ENCODE data around the gene CHP1. TPM values are rescaled to one million over a fixed set of nuclear protein-coding genes. Genes with fewer than 3 reads are reported as not detected.
"Not testable (repeated sequence)": the region's sequence is repeated elsewhere in the genome, so short reads cannot be mapped to it uniquely, and the experiment has no call there.

Gene CHP1
- total RNA-seq, 2 donors from 2014 or later: 31.6 to 40.5 TPM

- ATAC-seq (no peak), DNase-seq (no peak)
- Mint-ChIP-seq H3K27me3 (no peaks in the 10 kb centered on the region), H3K4me3 (no peak overlapping the region), H3K27ac (no peak overlapping the region), H3K4me1 (peaks cover 10% of the 10 kb centered on the region), H3K36me3 (ENCODE audit: low read depth) (peaks cover 14% of the 10 kb centered on the region)
- no peaks in the 10 kb centered on the region for H3K9me3 ChIP-seq (ENCODE audit: control insufficient read depth, low read length, poor library complexity, severe bottlenecking)
Measured at GRCh38 chr15:41262571-41262970, 31.5 kb downstream of the CHP1 start.

- Mint-ChIP-seq H3K4me1 (peaks cover 10% of the 10 kb centered on the region), H3K4me3 (no peak overlapping the region), H3K36me3 (ENCODE audit: low read depth) (peaks cover 8% of the 10 kb centered on the region), H3K27ac (no peak overlapping the region), H3K27me3 (no peaks in the 10 kb centered on the region)
- no peak for DNase-seq
- H3K9me3 ChIP-seq (ENCODE audit: control insufficient read depth, low read length, poor library complexity, severe bottlenecking): no peaks in the 10 kb centered on the region
- ATAC-seq: no peak
Measured at GRCh38 chr15:41263891-41264351, 32.9 kb downstream of the CHP1 start.

- no peak overlapping the region for H3K27ac Mint-ChIP-seq
Measured at GRCh38 chr15:41269887-41270286, 38.8 kb downstream of the CHP1 start.

GRCh38 chr15:41276831-41277230 is 45.8 kb downstream of the CHP1 start:
- H3K4me1 Mint-ChIP-seq: no peaks in the 10 kb centered on the region
- DNase-seq (no peak), ATAC-seq (no peak)
- no peaks in the 10 kb centered on the region for H3K9me3 ChIP-seq (ENCODE audit: control insufficient read depth, low read length, poor library complexity, severe bottlenecking)
- H3K27me3 Mint-ChIP-seq: no peaks in the 10 kb centered on the region
- no peak overlapping the region for H3K27ac Mint-ChIP-seq
- H3K36me3 Mint-ChIP-seq (ENCODE audit: low read depth): peaks cover 6% of the 10 kb centered on the region
- no peak overlapping the region for H3K4me3 Mint-ChIP-seq

More at GRCh38 chr15:41269887-41270286, 38.8 kb downstream of the CHP1 start:
- ATAC-seq (no peak), DNase-seq (no peak)
- H3K36me3 Mint-ChIP-seq (ENCODE audit: low read depth): peaks cover 5% of the 10 kb centered on the region
- H3K27me3 Mint-ChIP-seq: no peaks in the 10 kb centered on the region
- H3K9me3 ChIP-seq (ENCODE audit: control insufficient read depth, low read length, poor library complexity, severe bottlenecking): no peaks in the 10 kb centered on the region
- H3K4me3 Mint-ChIP-seq: no peak overlapping the region
- peaks cover 9% of the 10 kb centered on the region for H3K4me1 Mint-ChIP-seq

GRCh38 chr15:41278319-41278718 is 47.3 kb downstream of the CHP1 start:
- DNase-seq (no peak), ATAC-seq (no peak)
- no peak overlapping the region for H3K27ac Mint-ChIP-seq
- peaks cover 6% of the 10 kb centered on the region for H3K36me3 Mint-ChIP-seq (ENCODE audit: low read depth)
- H3K27me3 Mint-ChIP-seq: no peaks in the 10 kb centered on the region
- peaks cover 2% of the 10 kb centered on the region for H3K4me1 Mint-ChIP-seq
- H3K4me3 Mint-ChIP-seq: no peak overlapping the region
- no peaks in the 10 kb centered on the region for H3K9me3 ChIP-seq (ENCODE audit: control insufficient read depth, low read length, poor library complexity, severe bottlenecking)

- Mint-ChIP-seq H3K4me1 (peaks cover 13% of the 10 kb centered on the region), H3K27me3 (no peaks in the 10 kb centered on the region), H3K36me3 (ENCODE audit: low read depth) (peaks cover 12% of the 10 kb centered on the region), H3K4me3 (no peak overlapping the region), H3K27ac (no peak overlapping the region)
- no peaks in the 10 kb centered on the region for H3K9me3 ChIP-seq (ENCODE audit: control insufficient read depth, low read length, poor library complexity, severe bottlenecking)
- no peak for ATAC-seq
- no peak for DNase-seq
Measured at GRCh38 chr15:41279535-41280283, 48.6 kb downstream of the CHP1 start.

- Mint-ChIP-seq H3K36me3 (ENCODE audit: low read depth) (peaks cover 15% of the 10 kb centered on the region), H3K4me3 (no peak overlapping the region), H3K4me1 (peaks cover 22% of the 10 kb centered on the region), H3K27me3 (no peaks in the 10 kb centered on the region), H3K27ac (no peak overlapping the region)
- no peak for DNase-seq
- no peaks in the 10 kb centered on the region for H3K9me3 ChIP-seq (ENCODE audit: control insufficient read depth, low read length, poor library complexity, severe bottlenecking)
- ATAC-seq: no peak
Measured at GRCh38 chr15:41281236-41281635, 50.2 kb downstream of the CHP1 start.

- not testable (repeated sequence) for DNase-seq; H3K27me3 Mint-ChIP-seq; ATAC-seq; H3K9me3 ChIP-seq (ENCODE audit: control insufficient read depth, low read length, poor library complexity, severe bottlenecking)
- Mint-ChIP-seq H3K4me3 (peak overlapping the region; percentile 98), H3K4me1 (peaks cover 25% of the 10 kb centered on the region), H3K27ac (peak overlapping the region; percentile 98), H3K36me3 (ENCODE audit: low read depth) (peaks cover 17% of the 10 kb centered on the region)
Measured at GRCh38 chr15:41282436-41282835, 51.4 kb downstream of the CHP1 start.

- Mint-ChIP-seq H3K4me3 (peak overlapping the region; percentile 98), H3K36me3 (ENCODE audit: low read depth) (peaks cover 17% of the 10 kb centered on the region), H3K27ac (peak overlapping the region; percentile 98), H3K4me1 (peaks cover 26% of the 10 kb centered on the region)
- not testable (repeated sequence) for H3K9me3 ChIP-seq (ENCODE audit: control insufficient read depth, low read length, poor library complexity, severe bottlenecking); ATAC-seq; DNase-seq; H3K27me3 Mint-ChIP-seq
Measured at GRCh38 chr15:41282980-41283652, 52.0 kb downstream of the CHP1 start.

GRCh38 chr15:41283653-41284426 is 52.8 kb downstream of the CHP1 start:
- Mint-ChIP-seq H3K36me3 (ENCODE audit: low read depth) (peaks cover 17% of the 10 kb centered on the region), H3K27me3 (no peaks in the 10 kb centered on the region), H3K4me3 (peak overlapping the region; percentile 98), H3K27ac (peak overlapping the region; percentile 98), H3K4me1 (peaks cover 28% of the 10 kb centered on the region)
- peak; percentile 95 for ATAC-seq
- H3K9me3 ChIP-seq (ENCODE audit: control insufficient read depth, low read length, poor library complexity, severe bottlenecking): no peaks in the 10 kb centered on the region
- peak; percentile 95 to 96 (median 95) for DNase-seq

GRCh38 chr15:41284427-41285177 is 53.5 kb downstream of the CHP1 start:
- H3K4me3 Mint-ChIP-seq: peak overlapping the region; percentile 98
- ATAC-seq: no peak
- H3K27me3 Mint-ChIP-seq: no peaks in the 10 kb centered on the region
- H3K9me3 ChIP-seq (ENCODE audit: control insufficient read depth, low read length, poor library complexity, severe bottlenecking): no peaks in the 10 kb centered on the region
- peak overlapping the region; percentile 98 for H3K27ac Mint-ChIP-seq
- peaks cover 29% of the 10 kb centered on the region for H3K4me1 Mint-ChIP-seq
- no peak for DNase-seq
- peaks cover 14% of the 10 kb centered on the region for H3K36me3 Mint-ChIP-seq (ENCODE audit: low read depth)

GRCh38 chr15:41285285-41285684 is 54.2 kb downstream of the CHP1 start:
- no peaks in the 10 kb centered on the region for H3K27me3 Mint-ChIP-seq
- no peaks in the 10 kb centered on the region for H3K9me3 ChIP-seq (ENCODE audit: control insufficient read depth, low read length, poor library complexity, severe bottlenecking)
- peaks cover 11% of the 10 kb centered on the region for H3K36me3 Mint-ChIP-seq (ENCODE audit: low read depth)
- H3K4me1 Mint-ChIP-seq: peaks cover 29% of the 10 kb centered on the region
- H3K4me3 Mint-ChIP-seq: peak overlapping the region; percentile 98
- DNase-seq (no peak), ATAC-seq (no peak)
- peak overlapping the region; percentile 98 for H3K27ac Mint-ChIP-seq
